Karpas-422 (cell line): ENCODE data around the gene GPR37L1. TPM values are rescaled to one million over a fixed set of nuclear protein-coding genes. Genes with fewer than 3 reads are reported as not detected.
A peak's percentile ranks its signal among the peaks of the same experiment; 100 is the strongest.

Experiments used
- DNase-seq: peaks from one replicate; pipeline ENCODE4 v3.0.0-alpha.2; 2015
- H2AFZ ChIP-seq: fragments of 200-600 bp; sonication (generic); 2 replicates; pipeline ENCODE4 v1.6.1; 2014; ENCODE audit warnings: antibody characterized with exemption, low read length, mixed read lengths
- H3K27ac ChIP-seq: fragments of 200-600 bp; sonication (generic); 2 replicates; pipeline ENCODE4 v1.5.1; 2014; ENCODE audit warnings: mild to moderate bottlenecking, low read length, moderate library complexity
- H3K27me3 ChIP-seq: fragments of 200-600 bp; sonication (generic); 2 replicates; pipeline ENCODE4 v1.6.1; 2014; ENCODE audit warnings: low read length, mixed read lengths
- H3K36me3 ChIP-seq: fragments of 200-600 bp; sonication (generic); 2 replicates; pipeline ENCODE4 v1.6.1; 2014; ENCODE audit warnings: low read length, mixed read lengths; ENCODE audit not compliant: insufficient read depth
- H3K4me1 ChIP-seq: fragments of 200-600 bp; sonication (generic); 2 replicates; pipeline ENCODE4 v1.6.1; 2014; ENCODE audit warnings: mild to moderate bottlenecking, low read length, mixed read lengths
- H3K4me2 ChIP-seq: fragments of 200-600 bp; sonication (generic); 2 replicates; pipeline ENCODE4 v1.6.1; 2014; ENCODE audit warnings: low read length, low read depth, mild to moderate bottlenecking; ENCODE audit not compliant: poor library complexity, severe bottlenecking
- H3K4me3 ChIP-seq: fragments of 200-600 bp; sonication (generic); 2 replicates; pipeline ENCODE4 v1.5.1; 2014; ENCODE audit warnings: mild to moderate bottlenecking, antibody characterized with exemption, low read length, mixed read lengths
- H3K79me2 ChIP-seq: fragments of 200-600 bp; sonication (generic); 2 replicates; pipeline ENCODE4 v1.6.1; 2014; ENCODE audit warnings: mild to moderate bottlenecking, low read length, mixed read lengths
- H3K9ac ChIP-seq: fragments of 200-600 bp; sonication (generic); 2 replicates; pipeline ENCODE4 v1.6.0; 2014; ENCODE audit warnings: low read length
- H3K9me2 ChIP-seq: fragments of 200-600 bp; sonication (generic), shearing (Covaris generic); replicated peaks from 2 replicates; pipeline ENCODE4 v1.6.0; 2014; ENCODE audit warnings: mild to moderate bottlenecking, low read length, moderate library complexity; ENCODE audit not compliant: insufficient read depth
- H3K9me3 ChIP-seq: fragments of 300-700, 200-600 bp; sonication (generic); 2 replicates; pipeline ENCODE4 v1.6.1; 2014; ENCODE audit warnings: low read length, mixed read lengths
- H4K20me1 ChIP-seq: fragments of 200-600 bp; sonication (generic); 2 replicates; pipeline ENCODE4 v1.6.1; 2014; ENCODE audit warnings: mild to moderate bottlenecking, antibody characterized with exemption, low read length, low read depth; ENCODE audit not compliant: insufficient read depth
- total RNA-seq: library from RNA; depleted of rRNA; stranded (reverse); fragments of >200 nt; shearing (Covaris generic); gene quantifications from 2 replicates; pipeline ENCODE4 v1.2.3, GENCODE V29; 2014; ENCODE audit warnings: low replicate concordance

Gene GPR37L1
- total RNA-seq, 1 experiment from 2014 or later, result not detected

GRCh38 chr1:202157945-202158344, 35.2 kb downstream of the GPR37L1 start:
- H3K36me3 ChIP-seq, result peaks cover 5% of the 10 kb centered on the region; the same call in 1 of the 2 replicates
- H3K27me3 ChIP-seq, result no peaks in the 10 kb centered on the region
- DNase-seq, result no peak
- H4K20me1 ChIP-seq, result no peaks in the 10 kb centered on the region
- no peak overlapping the region for H3K4me2 ChIP-seq
- H3K4me1 ChIP-seq, result peaks cover 61% of the 10 kb centered on the region
- no peak overlapping the region for H3K9ac ChIP-seq
- H3K9me3 ChIP-seq, result no peaks in the 10 kb centered on the region
- no peak overlapping the region for H2AFZ ChIP-seq
- 0 out of 2 replicates have a peak, but pooled peaks cover 4% of the 10 kb centered on the region for H3K79me2 ChIP-seq
- no peaks in the 10 kb centered on the region for H3K9me2 ChIP-seq
- H3K4me3 ChIP-seq, result no peak overlapping the region
- no peak overlapping the region for H3K27ac ChIP-seq

- DNase-seq, result peak; percentile 75
- Histone ChIP-seq H4K20me1 (no peaks in the 10 kb centered on the region), H2AFZ (no peak overlapping the region; the same call in 1 of the 2 replicates), H3K9me2 (no peaks in the 10 kb centered on the region), H3K27me3 (no peaks in the 10 kb centered on the region), H3K36me3 (peaks cover 5% of the 10 kb centered on the region; the same call in 1 of the 2 replicates), H3K4me1 (peaks cover 63% of the 10 kb centered on the region), H3K4me2 (peak overlapping the region; percentile 90), H3K27ac (peak overlapping the region; percentile 91), H3K9ac (peak overlapping the region; percentile 85), H3K79me2 (0 out of 2 replicates have a peak, but pooled peaks cover 4% of the 10 kb centered on the region), H3K4me3 (peak overlapping the region; percentile 82), H3K9me3 (no peaks in the 10 kb centered on the region)
Measured at GRCh38 chr1:202158810-202159533, 36.3 kb downstream of the GPR37L1 start.

GRCh38 chr1:202159534-202160371, 37.0 kb downstream of the GPR37L1 start:
- Histone ChIP-seq H3K9me3 (no peaks in the 10 kb centered on the region), H3K4me1 (peaks cover 67% of the 10 kb centered on the region), H3K79me2 (0 out of 2 replicates have a peak, but pooled peaks cover 4% of the 10 kb centered on the region), H3K27ac (peak overlapping the region; percentile 91), H2AFZ (peak overlapping the region; percentile 27; the same call in 1 of the 2 replicates), H3K4me3 (peak overlapping the region; percentile 82), H4K20me1 (no peaks in the 10 kb centered on the region; the same call in 1 of the 2 replicates), H3K9me2 (no peaks in the 10 kb centered on the region), H3K9ac (peak overlapping the region; percentile 85), H3K27me3 (no peaks in the 10 kb centered on the region), H3K36me3 (no peaks in the 10 kb centered on the region), H3K4me2 (peak overlapping the region; percentile 90)
- peak; percentile 86 for DNase-seq

GRCh38 chr1:202160377-202160940, 37.7 kb downstream of the GPR37L1 start, which contains the start of gene PTPN7:
PTPN7 (minus strand) TSS chr1:202160602; CDS start chr1:202159402, 1,200 bp downstream.
- Histone ChIP-seq H3K9me2 (no peaks in the 10 kb centered on the region), H3K36me3 (no peaks in the 10 kb centered on the region), H3K4me3 (peak within 1 kb of the TSS; percentile 82), H3K9ac (peak within 1 kb of the TSS; percentile 85), H3K27me3 (no peaks in the 10 kb centered on the region), H3K27ac (peak within 1 kb of the TSS; percentile 91), H3K4me2 (peak within 1 kb of the TSS; percentile 90), H4K20me1 (no peaks in the 10 kb centered on the region; the same call in 1 of the 2 replicates), H3K79me2 (0 out of 2 replicates have a peak, but pooled peaks cover 4% of the 10 kb centered on the region), H2AFZ (peak within 1 kb of the TSS; percentile 27; the same call in 1 of the 2 replicates), H3K9me3 (no peaks in the 10 kb centered on the region), H3K4me1 (peaks cover 62% of the 10 kb centered on the region)
- peak; percentile 88 for DNase-seq

- Histone ChIP-seq H3K27me3 (no peaks in the 10 kb centered on the region), H3K27ac (no peak overlapping the region), H3K4me1 (peaks cover 57% of the 10 kb centered on the region), H2AFZ (no peak overlapping the region), H4K20me1 (no peaks in the 10 kb centered on the region; the same call in 1 of the 2 replicates), H3K79me2 (0 out of 2 replicates have a peak, but pooled peaks cover 4% of the 10 kb centered on the region), H3K4me2 (peak overlapping the region; percentile 90), H3K9me3 (no peaks in the 10 kb centered on the region), H3K36me3 (no peaks in the 10 kb centered on the region), H3K9me2 (no peaks in the 10 kb centered on the region), H3K9ac (peak overlapping the region; percentile 85), H3K4me3 (peak overlapping the region; percentile 82)
- DNase-seq, result no peak
Measured at GRCh38 chr1:202161151-202162046, 38.7 kb downstream of the GPR37L1 start.

GRCh38 chr1:202162047-202162417, 39.3 kb downstream of the GPR37L1 start:
- Histone ChIP-seq H3K9me3 (no peaks in the 10 kb centered on the region), H4K20me1 (no peaks in the 10 kb centered on the region; the same call in 1 of the 2 replicates), H3K4me3 (no peak overlapping the region), H3K9me2 (no peaks in the 10 kb centered on the region), H3K4me1 (peaks cover 57% of the 10 kb centered on the region), H3K27me3 (no peaks in the 10 kb centered on the region), H3K79me2 (0 out of 2 replicates have a peak, but pooled peaks cover 4% of the 10 kb centered on the region), H3K9ac (peak overlapping the region; percentile 21; the same call in 1 of the 2 replicates), H3K27ac (no peak overlapping the region), H2AFZ (no peak overlapping the region), H3K36me3 (no peaks in the 10 kb centered on the region), H3K4me2 (peak overlapping the region; percentile 23)
- no peak for DNase-seq
